ENCODE data around the gene PHLDA3.

Gene PHLDA3

GRCh38 chr1:201426479-201427310, 42.3 kb downstream of the PHLDA3 start:
- DNase-seq: peak; percentile 29 to 35

DNA sequence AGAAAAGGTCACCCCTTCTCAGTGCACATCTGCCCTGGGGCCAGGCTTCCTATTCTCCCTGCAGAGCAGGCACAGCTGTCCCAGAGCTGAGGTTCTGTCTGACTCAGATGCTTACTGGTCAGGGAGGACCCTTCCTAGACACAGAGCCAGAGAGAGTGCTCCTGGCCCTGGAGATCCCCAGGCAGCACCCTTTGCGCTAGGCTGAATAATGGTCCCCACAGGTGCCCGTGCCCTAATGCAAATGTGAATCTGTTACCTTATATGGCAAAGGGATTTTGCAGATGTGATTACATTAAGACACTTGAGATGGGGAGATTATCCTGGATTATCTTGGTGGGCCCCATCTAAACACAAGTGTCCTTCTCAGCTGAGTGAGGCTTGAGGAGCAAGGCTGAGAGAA, 44.8 kb downstream of the PHLDA3 start:
- DNase-seq: no peak

DNA sequence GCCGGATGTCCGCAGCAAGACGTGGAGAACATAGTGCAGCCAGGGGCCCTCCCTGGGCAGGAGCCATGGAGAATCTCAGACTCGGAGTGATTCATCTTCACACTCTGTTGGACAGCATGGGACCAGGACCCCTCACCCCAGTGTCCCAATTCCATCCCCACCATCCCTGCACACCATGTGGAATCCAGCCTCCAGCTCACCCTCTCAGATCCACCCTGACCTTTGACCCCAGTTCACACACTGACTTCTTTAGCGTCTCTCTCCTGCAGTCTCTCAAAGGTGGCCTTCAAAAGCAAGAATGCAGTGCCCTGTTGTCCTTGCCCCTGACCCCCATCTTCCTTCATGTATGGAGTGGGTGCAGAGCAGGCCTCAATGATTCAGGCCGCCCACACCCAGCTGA, 45.3 kb downstream of the PHLDA3 start:
- no peak for DNase-seq

GRCh38 chr1:201422436-201423030, 46.5 kb downstream of the PHLDA3 start:
- no peak for DNase-seq

- no peak for DNase-seq
Measured at GRCh38 chr1:201422026-201422425, 47.0 kb downstream of the PHLDA3 start.

DNA sequence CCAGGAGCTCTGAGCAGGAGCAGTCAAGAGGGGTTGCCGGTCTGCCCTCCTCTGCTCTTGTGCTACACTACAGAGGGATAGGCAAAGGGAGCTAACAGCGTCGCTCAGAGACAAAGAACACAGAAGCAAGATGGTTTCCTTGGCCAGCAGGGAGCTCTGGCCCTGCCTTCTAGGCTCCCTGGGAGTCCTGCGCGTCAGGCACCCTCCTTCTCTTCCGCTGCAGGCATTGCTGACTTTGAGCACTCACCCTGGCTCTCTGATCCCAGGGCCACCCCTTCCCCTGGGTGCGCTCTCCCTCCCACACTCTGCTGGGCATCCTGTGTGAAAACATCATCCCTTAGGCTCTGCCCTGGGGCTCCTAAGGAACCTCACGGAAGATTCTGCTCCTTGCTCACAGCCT, 47.9 kb downstream of the PHLDA3 start:
- DNase-seq: no peak

- no peak for DNase-seq
Measured at GRCh38 chr1:201420608-201421002, 48.4 kb downstream of the PHLDA3 start.

DNA sequence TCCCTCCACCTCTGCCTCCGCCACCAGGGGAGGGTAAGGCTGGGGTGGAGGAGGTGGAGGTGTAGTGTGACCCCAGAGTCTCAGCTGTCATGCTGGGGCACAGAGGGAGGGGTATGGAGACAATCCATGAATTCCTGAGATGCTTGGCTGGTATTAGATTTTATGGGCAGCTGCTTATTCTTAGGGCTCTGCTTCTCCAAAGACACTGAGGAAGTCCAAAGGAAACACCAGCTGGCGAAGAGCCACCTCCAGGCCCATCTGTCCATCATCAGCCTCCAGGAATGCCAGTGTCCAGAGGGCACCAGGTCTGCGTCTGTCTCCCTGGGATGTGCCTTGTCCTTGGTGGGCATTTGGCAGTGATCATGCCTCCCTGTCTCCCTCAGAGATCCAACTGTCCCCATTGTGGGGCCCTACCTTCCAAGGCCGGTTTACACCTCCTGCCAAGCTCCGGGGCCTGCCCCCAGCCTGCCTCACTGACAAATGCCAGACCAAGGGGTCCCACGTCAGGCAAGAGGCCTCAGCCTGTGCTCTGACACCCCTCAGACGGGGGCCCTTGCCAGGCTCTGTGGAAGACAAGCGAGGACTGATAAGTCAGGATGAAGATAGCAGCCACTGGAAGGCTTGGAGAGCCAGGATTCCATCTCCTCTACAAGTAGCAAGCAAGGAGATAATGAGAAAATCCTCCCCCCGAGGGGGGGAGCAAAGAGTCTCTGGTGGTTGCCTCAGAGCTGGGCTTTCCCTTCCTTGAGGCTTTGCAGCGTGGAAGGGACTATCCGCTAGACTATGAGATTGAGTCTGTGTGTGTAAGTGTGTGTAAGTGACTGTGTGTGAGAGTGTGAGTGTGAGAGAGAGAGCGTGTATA, 49.0 kb downstream of the PHLDA3 start:
- no peak for DNase-seq

GRCh38 chr1:201419256-201419655, 49.7 kb downstream of the PHLDA3 start:
- DNase-seq: no peak

- DNase-seq: no peak
Measured at GRCh38 chr1:201418461-201418860, 50.5 kb downstream of the PHLDA3 start.
